ENCODE results near the gene SYNGR3. TPM values are rescaled to one million over a fixed set of nuclear protein-coding genes. Genes with fewer than 3 reads are reported as not detected.
"Not testable (repeated sequence)": the region's sequence is repeated elsewhere in the genome, so short reads cannot be mapped to it uniquely, and the experiment has no call there.

SYNGR3 gene
- total RNA-seq, 2 donors from 2014 or later, result 1.5 to 1.9 TPM

DNA sequence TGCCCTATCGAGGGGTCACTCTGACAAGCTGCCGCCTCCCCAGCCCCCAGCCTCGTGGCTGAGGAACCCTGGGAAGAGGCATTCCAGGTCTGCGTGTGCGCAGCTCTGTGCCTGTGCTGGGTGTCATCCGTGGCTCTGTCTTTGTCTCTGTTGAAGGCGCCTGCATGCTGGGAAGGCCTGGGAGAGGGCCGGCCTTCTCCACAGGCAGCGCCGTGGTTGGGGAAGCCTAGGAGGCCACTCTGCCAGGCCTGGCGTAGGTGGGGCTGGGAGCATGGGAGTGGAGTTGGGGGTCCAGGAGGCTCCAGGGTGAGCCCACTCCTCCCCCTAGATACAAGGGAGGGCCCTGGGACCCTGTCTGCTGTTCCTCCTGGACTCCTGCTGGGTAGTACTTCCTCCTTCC is 40.3 kb downstream of the SYNGR3 start:
- no peak for DNase-seq
- Histone ChIP-seq H3K9me3 (no peaks in the 10 kb centered on the region), H3K36me3 (no peaks in the 10 kb centered on the region), H3K27ac (no peak overlapping the region), H3K4me1 (no peaks in the 10 kb centered on the region), H3K4me3 (no peak overlapping the region), H3K9ac (ENCODE audit: low read depth in 2 of 2, low read length in 2 of 2) (peak overlapping the region in 1 of 2 donors; percentile 18), H3K27me3 (no peaks in the 10 kb centered on the region)
- TF ChIP-seq, protein P1, sequence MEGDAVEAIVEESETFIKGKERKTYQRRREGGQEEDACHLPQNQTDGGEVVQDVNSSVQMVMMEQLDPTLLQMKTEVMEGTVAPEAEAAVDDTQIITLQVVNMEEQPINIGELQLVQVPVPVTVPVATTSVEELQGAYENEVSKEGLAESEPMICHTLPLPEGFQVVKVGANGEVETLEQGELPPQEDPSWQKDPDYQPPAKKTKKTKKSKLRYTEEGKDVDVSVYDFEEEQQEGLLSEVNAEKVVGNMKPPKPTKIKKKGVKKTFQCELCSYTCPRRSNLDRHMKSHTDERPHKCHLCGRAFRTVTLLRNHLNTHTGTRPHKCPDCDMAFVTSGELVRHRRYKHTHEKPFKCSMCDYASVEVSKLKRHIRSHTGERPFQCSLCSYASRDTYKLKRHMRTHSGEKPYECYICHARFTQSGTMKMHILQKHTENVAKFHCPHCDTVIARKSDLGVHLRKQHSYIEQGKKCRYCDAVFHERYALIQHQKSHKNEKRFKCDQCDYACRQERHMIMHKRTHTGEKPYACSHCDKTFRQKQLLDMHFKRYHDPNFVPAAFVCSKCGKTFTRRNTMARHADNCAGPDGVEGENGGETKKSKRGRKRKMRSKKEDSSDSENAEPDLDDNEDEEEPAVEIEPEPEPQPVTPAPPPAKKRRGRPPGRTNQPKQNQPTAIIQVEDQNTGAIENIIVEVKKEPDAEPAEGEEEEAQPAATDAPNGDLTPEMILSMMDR (IDR thresholded peaks at IDR 0.05), result no peak
- intact Hi-C loops (cut with DNase I), result no loop called here

DNA sequence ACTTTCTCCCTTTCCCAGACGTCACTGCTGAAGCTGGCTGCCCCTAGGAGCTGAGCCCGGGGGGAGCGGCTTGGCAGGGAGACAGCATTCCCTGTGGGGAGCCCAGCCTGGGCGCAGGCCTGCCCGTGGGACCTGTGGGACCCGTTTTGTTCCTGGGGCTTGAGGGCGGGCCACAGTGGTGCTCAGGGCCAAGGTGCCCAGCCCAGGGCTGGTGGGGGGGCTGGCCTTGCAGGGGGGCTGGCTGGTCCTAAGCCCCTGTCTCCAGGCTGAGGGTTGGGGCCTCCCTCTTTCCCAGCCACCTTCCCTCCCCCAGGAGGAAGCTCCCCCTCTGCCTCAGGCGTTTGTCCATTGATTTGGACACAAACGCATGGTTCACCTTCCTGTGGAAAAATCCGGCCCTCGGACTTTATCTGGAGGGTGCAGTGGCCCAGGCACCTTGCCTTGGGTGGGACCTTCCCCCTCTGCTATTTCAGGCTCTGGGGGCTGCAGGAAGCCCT is 41.4 kb downstream of the SYNGR3 start:
- H3K4me1 ChIP-seq, result peaks cover 10% of the 10 kb centered on the region
- no peak for DNase-seq
- H3K4me3 ChIP-seq, result no peak overlapping the region
- peak overlapping the region; percentile 18 for H3K27ac ChIP-seq
- H3K9ac ChIP-seq (ENCODE audit: low read depth in 2 of 2, low read length in 2 of 2), result no peak overlapping the region
- TF ChIP-seq, protein P1 (IDR thresholded peaks at IDR 0.05), result no peak
- no peaks in the 10 kb centered on the region for H3K9me3 ChIP-seq
- no peaks in the 10 kb centered on the region for H3K27me3 ChIP-seq
- intact Hi-C loops (cut with DNase I), result no loop called here
- no peaks in the 10 kb centered on the region for H3K36me3 ChIP-seq

DNA sequence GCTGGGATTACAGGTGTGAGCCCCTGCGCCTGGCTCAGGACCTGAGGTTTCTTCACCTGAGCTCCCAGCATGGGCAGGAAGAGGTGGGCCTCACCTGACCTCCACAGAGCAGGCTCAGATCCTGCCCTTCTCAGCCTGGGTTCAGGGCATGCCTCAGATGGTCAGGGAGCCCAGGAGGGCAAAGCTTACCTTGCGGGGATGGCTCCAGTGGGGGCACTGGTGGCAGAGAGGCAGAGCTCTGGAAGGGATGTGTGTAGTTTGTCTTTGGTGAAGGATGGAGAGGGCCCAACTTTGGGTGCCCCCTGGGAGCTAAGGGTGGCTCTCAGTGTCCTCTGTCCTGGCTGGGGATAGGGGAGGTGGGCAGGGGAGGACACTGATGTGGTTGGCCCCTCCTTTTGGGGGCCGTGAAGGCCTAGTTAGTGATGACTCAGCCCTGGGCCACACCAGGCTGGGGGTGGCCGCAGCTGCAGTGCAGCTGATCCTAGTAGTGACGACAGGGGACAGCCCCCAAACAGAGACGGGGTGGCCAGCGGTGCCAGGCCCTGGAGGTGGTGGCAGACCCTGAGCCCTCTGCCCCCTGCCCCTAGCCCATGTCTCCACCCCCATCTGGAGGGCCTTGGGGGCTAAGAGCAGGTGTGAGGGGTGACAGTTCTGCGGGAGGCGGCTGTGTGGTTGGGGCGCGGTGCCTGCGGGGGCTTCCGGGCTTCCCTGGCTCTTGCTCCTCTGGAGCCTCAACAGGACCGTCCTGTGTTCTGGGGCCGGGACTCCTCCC is 42.7 kb downstream of the SYNGR3 start:
- Histone ChIP-seq H3K27ac (peak overlapping the region; percentile 77), H3K27me3 (no peaks in the 10 kb centered on the region), H3K36me3 (no peaks in the 10 kb centered on the region), H3K9me3 (no peaks in the 10 kb centered on the region), H3K4me1 (peaks cover 11% of the 10 kb centered on the region), H3K9ac (ENCODE audit: low read depth in 2 of 2, low read length in 2 of 2) (peak overlapping the region; percentile 43 to 63), H3K4me3 (no peak overlapping the region)
- intact Hi-C loops (cut with DNase I), result no loop called here
- TF ChIP-seq, protein P1 (IDR thresholded peaks at IDR 0.05), result no peak
- DNase-seq, result no peak

DNA sequence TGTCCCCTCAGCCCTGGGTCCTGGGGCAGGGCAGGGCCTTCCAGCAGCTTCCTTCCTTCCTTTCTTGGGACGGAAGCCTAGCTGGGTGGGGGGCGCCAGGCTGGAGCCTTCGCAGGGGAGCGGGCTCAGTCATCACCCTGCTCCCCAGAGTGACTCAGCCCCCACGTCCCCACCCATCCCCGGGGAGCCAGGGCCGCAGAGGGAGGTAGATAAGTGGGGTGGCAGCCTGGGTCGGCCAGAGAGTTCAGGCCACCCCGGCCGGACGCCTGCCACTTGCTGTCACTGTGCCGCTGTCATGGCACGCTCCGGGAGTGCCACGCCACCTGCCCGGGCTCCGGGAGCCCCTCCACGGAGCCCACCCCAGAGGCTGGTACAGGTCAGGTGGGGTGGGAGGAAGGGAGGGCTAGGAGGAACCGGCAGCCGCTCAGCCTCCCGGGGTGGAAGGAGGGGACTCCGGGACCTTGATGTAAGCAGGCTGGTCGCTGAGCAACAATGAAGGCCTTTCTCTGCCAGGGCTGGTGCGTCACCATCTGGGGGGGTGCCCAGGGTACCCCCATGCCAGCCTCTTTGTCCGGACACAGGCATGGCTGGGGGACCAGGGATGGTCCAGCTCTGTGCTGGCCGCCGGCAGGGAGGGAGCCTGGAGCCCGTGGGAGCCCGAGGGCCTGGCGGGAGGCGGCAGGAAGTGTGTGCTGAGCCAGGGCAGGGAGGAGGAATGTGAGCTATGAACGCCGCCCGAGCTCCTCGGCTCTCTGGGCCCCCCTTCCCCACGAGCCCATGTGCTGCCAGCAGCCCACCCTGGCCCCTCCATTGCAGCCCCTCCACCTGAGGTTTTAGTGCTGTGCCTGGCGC is 43.5 kb downstream of the SYNGR3 start:
- TF ChIP-seq, protein P1 (IDR thresholded peaks at IDR 0.05), result no peak
- DNase-seq, result no peak
- Histone ChIP-seq H3K9me3 (no peaks in the 10 kb centered on the region), H3K27ac (peak overlapping the region; percentile 77), H3K36me3 (no peaks in the 10 kb centered on the region), H3K9ac (ENCODE audit: low read depth in 2 of 2, low read length in 2 of 2) (peak overlapping the region; percentile 43 to 63), H3K27me3 (no peaks in the 10 kb centered on the region), H3K4me1 (peaks cover 11% of the 10 kb centered on the region), H3K4me3 (peak overlapping the region; percentile 6)
- intact Hi-C loops (cut with DNase I), result no loop called here

DNA sequence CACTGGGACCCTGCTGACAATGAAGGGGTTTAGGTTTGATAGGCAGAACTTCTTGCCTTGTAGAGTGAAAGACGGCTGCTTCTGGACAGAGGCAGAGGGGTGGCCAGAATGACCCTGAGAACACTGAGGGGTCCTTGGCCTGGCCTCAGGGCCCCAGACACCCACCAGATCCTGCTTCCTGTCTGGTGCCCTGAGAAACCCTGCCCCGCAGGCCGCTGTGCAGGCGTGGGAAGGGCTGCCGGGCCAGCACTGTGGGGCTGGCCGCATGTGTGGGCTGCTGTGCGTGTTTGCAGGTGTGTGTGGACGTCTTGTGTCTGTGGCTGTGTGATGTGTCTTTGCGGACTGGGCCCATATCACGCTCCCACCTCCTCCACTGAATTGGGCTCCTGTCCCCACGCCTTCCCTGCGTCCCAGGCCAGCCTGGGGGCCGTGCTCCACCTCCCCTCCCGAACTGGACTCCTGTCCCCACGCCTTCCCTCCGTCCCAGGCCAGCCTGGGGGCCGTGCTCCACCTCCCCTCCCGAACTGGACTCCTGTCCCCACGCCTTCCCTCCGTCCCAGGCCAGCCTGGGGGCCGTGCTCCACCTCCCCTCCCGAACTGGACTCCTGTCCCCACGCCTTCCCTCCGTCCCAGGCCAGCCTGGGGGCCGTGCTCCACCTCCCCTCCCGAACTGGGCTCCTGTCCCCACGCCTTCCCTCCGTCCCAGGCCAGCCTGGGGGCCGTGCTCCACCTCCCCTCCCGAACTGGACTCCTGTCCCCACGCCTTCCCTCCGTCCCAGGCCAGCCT is 44.3 kb downstream of the SYNGR3 start:
- DNase-seq; H3K27me3 ChIP-seq; H3K36me3 ChIP-seq; intact Hi-C loops (cut with DNase I); H3K9me3 ChIP-seq: not testable (repeated sequence)
- peak overlapping the region; percentile 77 for H3K27ac ChIP-seq
- peaks cover 16% of the 10 kb centered on the region for H3K4me1 ChIP-seq
- peak overlapping the region; percentile 43 to 55 for H3K9ac ChIP-seq (ENCODE audit: low read depth in 2 of 2, low read length in 2 of 2)
- H3K4me3 ChIP-seq, result peak overlapping the region; percentile 6

Data from colonic mucosa (tissue), 4 donors.